A549 (cell line): ENCODE results near the gene TRPM6.

Source experiments
- KDM5A ChIP-seq: fragments of 200-600 bp; sonication (generic); IDR thresholded peaks from 2 replicates; pipeline ENCODE4 v1.6.1; 2016; ENCODE audit warnings: antibody characterized with exemption, mild to moderate bottlenecking
- MAFK ChIP-seq: fragments of 450-650 bp; IDR thresholded peaks from 2 replicates; pipeline ENCODE4 v1.6.1; 2014; ENCODE audit not compliant: partially characterized antibody
- NR3C1 ChIP-seq: fragments of >200 bp; sonication (Bioruptor Twin); formaldehyde crosslinking; IDR thresholded peaks from 3 replicates; pipeline ENCODE4 v1.6.1; 2017
- RAD21 ChIP-seq, 2 experiments: fragments of >200 bp in 1 of 2; sonication (Bioruptor Twin) in 1 of 2; formaldehyde crosslinking in 1 of 2; IDR thresholded peaks in 1 of 2; conservative IDR thresholded peaks in 1 of 2; 2 replicates in 1 of 2; 3 replicates in 1 of 2; pipeline ENCODE4 v1.6.1; 2012 to 2018; ENCODE audit warnings: inconsistent platforms in 1 of 2
- SMC3 ChIP-seq: fragments of >200 bp; sonication (Bioruptor Twin); formaldehyde crosslinking; IDR thresholded peaks from 3 replicates; pipeline ENCODE4 v1.6.1; 2018; ENCODE audit warnings: inconsistent platforms
- TF ChIP-seq, protein P1 (sequence below): IDR thresholded peaks from 2 replicates; pipeline ENCODE4 v1.6.1; 2012
- TF ChIP-seq, protein P2 (sequence below): fragments of 200-600 bp; sonication (generic); IDR thresholded peaks from 2 replicates; pipeline ENCODE4 v1.6.1; 2016; ENCODE audit warnings: antibody characterized with exemption, mild to moderate bottlenecking, moderate library complexity
- TF ChIP-seq, protein P3 (sequence below): fragments of >200 bp; sonication (Bioruptor Twin); formaldehyde crosslinking; IDR thresholded peaks from 3 replicates; pipeline ENCODE4 v1.5.1; 2016
- TF ChIP-seq, protein P4 (sequence below): fragments of 250-450 bp; sonication (Bioruptor Pico); IDR thresholded peaks from 2 replicates; pipeline ENCODE4 v1.5.0; 2021; ENCODE audit warnings: mild to moderate bottlenecking, moderate library complexity, borderline replicate concordance

DNA sequence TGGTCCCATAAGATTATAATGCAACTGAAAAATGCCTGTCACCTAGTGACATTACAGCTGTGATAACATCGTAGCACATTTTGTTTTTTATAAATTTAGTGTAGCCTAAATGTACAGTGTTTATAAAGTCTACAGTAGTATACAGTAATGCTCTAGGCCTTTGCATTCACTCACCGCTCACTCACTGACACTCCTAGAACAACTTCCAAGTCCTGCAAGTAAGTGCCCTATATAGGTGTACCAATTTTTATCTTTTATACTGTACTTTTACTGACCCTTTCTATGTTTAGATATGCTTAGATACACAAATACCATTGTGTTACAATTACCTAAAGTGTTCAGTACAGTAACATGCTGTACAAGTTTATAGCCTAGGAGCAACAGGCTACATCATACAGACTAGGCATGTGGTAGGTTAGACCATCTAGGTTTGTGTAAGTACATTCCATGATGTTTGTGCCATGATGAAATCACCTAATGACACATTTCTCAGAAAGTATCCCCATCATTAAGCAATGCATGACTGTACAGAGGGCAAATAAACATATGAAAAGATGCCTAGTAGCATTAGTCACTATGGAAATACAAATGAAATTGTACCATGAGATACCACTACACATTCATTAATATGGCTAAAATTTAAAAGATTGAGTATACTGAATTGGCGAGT lies 127.6 kb downstream of the TRPM6 start:
- no peak for TF ChIP-seq MAFK
- TF ChIP-seq, protein P1, sequence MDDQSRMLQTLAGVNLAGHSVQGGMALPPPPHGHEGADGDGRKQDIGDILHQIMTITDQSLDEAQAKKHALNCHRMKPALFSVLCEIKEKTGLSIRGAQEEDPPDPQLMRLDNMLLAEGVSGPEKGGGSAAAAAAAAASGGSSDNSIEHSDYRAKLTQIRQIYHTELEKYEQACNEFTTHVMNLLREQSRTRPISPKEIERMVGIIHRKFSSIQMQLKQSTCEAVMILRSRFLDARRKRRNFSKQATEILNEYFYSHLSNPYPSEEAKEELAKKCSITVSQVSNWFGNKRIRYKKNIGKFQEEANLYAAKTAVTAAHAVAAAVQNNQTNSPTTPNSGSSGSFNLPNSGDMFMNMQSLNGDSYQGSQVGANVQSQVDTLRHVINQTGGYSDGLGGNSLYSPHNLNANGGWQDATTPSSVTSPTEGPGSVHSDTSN = no peak
- TF ChIP-seq, protein P2, sequence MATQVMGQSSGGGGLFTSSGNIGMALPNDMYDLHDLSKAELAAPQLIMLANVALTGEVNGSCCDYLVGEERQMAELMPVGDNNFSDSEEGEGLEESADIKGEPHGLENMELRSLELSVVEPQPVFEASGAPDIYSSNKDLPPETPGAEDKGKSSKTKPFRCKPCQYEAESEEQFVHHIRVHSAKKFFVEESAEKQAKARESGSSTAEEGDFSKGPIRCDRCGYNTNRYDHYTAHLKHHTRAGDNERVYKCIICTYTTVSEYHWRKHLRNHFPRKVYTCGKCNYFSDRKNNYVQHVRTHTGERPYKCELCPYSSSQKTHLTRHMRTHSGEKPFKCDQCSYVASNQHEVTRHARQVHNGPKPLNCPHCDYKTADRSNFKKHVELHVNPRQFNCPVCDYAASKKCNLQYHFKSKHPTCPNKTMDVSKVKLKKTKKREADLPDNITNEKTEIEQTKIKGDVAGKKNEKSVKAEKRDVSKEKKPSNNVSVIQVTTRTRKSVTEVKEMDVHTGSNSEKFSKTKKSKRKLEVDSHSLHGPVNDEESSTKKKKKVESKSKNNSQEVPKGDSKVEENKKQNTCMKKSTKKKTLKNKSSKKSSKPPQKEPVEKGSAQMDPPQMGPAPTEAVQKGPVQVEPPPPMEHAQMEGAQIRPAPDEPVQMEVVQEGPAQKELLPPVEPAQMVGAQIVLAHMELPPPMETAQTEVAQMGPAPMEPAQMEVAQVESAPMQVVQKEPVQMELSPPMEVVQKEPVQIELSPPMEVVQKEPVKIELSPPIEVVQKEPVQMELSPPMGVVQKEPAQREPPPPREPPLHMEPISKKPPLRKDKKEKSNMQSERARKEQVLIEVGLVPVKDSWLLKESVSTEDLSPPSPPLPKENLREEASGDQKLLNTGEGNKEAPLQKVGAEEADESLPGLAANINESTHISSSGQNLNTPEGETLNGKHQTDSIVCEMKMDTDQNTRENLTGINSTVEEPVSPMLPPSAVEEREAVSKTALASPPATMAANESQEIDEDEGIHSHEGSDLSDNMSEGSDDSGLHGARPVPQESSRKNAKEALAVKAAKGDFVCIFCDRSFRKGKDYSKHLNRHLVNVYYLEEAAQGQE = no peak
- no peak for TF ChIP-seq KDM5A
- no peak for TF ChIP-seq NR3C1
- no peak for TF ChIP-seq RAD21 (conservative IDR thresholded peaks at IDR 0.05 in 1 of 2, IDR thresholded peaks at IDR 0.05 in 1 of 2)
- TF ChIP-seq, protein P3, sequence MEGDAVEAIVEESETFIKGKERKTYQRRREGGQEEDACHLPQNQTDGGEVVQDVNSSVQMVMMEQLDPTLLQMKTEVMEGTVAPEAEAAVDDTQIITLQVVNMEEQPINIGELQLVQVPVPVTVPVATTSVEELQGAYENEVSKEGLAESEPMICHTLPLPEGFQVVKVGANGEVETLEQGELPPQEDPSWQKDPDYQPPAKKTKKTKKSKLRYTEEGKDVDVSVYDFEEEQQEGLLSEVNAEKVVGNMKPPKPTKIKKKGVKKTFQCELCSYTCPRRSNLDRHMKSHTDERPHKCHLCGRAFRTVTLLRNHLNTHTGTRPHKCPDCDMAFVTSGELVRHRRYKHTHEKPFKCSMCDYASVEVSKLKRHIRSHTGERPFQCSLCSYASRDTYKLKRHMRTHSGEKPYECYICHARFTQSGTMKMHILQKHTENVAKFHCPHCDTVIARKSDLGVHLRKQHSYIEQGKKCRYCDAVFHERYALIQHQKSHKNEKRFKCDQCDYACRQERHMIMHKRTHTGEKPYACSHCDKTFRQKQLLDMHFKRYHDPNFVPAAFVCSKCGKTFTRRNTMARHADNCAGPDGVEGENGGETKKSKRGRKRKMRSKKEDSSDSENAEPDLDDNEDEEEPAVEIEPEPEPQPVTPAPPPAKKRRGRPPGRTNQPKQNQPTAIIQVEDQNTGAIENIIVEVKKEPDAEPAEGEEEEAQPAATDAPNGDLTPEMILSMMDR = no peak
- TF ChIP-seq SMC3 = no peak
- TF ChIP-seq, protein P4, sequence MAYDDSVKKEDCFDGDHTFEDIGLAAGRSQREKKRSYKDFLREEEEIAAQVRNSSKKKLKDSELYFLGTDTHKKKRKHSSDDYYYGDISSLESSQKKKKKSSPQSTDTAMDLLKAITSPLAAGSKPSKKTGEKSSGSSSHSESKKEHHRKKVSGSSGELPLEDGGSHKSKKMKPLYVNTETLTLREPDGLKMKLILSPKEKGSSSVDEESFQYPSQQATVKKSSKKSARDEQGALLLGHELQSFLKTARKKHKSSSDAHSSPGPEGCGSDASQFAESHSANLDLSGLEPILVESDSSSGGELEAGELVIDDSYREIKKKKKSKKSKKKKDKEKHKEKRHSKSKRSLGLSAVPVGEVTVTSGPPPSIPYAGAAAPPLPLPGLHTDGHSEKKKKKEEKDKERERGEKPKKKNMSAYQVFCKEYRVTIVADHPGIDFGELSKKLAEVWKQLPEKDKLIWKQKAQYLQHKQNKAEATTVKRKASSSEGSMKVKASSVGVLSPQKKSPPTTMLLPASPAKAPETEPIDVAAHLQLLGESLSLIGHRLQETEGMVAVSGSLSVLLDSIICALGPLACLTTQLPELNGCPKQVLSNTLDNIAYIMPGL = no peak
